Kasumi-1 (cell line): Measurements from ENCODE around the gene SEC23IP.
"Not testable (repeated sequence)": the region's sequence is repeated elsewhere in the genome, so short reads cannot be mapped to it uniquely, and the experiment has no call there.

Source experiments
- DNase-seq, 2 experiments: peaks; one replicate each; lab custom pipeline; 2025; lab: John Stamatoyannopoulos, UW

The SEC23IP gene

DNA sequence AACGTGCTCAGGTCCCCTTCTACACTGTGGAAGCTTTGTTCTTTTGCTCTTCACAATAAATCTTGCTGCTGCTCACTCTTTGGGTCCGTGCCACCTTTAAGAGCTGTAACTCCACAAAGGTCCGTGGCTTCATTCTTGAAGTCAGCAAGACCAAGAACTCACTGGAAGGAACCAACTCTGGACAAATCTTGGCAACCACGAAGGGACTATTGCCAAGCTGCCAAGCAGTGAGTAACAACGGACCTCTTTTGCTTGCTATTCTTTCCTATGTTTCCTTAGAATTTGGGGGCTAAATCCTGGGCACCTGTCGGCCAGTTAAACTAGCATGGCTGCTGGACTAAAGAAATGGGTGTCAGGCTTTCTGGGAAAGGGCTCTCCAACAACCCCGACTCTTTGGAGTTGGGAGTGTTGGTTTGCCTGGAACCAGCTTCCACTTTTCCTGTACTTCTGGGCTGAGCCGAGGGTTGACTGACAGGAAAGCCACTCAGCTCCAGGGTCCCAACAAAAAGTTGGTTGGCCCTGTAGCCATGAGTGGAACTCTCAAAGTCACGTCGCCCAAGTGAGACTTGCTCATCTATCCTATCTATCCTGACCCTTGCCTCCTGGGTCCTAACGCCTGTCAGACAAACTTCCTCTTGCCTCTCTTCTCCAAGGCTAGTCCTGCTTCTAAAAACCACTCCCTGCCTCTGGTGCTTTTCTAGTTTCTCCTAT, 8.5 kb upstream of the SEC23IP start:
- DNase-seq: not testable (repeated sequence)

DNA sequence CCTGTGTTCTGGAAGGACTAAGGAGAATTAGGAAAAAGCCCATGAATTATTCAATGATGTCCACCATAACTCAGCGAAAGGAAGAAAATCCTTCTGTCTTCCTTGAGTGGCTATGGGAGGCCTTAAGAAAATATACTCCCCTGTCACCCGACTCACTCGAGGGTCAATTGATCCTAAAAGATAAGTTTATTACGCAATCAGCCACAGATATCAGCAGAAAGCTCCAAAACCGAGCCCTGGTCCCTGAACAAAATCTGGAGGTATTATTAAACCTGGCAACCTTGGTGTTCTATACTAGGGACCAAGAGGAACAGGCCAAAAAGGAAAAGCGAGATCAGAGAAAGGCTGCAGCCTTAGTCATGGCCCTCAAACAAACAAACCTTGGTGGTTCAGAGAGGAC, 6.5 kb upstream of the SEC23IP start:
- not testable (repeated sequence) for DNase-seq

DNA sequence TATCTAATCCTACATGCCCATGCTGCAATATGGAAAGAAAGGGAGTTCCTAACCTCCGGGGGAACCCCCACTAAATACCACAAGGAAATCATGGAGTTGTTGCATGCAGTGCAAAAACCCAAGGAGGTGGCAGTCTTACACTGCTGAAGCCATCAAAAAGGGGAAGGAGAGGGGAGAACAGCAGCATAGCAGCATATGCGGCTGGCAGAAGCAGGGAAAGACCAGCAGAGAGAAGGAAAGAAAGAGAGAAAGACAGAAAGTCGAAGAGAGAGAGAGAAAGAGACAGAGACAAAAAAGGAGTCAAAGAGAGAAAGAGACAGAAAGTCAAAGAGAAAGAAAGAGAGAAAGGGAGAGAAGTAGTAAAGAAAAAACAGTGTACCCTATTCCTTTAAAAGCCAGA, 3.8 kb upstream of the SEC23IP start:
- peak; percentile 46 to 60 for DNase-seq

DNA sequence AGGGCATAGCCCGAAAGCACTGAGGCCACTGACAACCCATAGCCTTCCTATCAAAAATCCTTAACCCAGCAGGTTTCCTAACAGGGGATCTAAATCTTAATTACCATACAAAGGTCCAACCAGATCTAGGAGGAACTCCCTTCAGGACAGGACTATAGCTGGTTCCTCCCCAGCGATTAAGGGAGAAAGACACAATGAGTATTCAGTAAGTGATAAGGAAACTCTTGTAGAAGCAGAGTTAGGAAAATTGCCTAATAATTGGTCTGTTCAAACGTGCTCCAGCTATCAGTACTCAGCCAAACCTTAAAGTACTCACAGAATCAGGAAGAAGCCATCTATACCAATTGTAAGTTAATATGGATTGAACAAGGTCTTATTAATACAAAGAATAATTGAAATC, 3.3 kb upstream of the SEC23IP start:
- peak; percentile 31 to 38 for DNase-seq

DNA sequence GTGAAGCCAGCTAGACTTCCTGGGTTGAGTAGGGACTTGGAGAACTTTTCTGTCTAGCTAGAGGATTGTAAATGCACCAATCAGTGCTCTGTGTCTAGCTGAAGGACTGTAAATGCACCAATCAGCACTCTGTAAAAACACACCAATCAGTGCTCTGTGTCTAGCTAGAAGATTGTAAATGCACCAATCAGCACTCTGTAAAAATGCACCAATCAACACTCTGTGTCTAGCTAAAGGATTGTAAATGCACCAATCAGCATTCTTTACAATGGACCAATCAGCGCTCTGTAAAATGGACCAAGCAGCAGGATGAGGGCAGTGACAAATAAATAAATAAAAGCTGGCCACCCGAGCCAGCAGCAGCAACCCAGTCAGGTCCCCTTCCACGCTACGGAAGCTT, 2.2 kb upstream of the SEC23IP start:
- DNase-seq: not testable (repeated sequence)

DNA sequence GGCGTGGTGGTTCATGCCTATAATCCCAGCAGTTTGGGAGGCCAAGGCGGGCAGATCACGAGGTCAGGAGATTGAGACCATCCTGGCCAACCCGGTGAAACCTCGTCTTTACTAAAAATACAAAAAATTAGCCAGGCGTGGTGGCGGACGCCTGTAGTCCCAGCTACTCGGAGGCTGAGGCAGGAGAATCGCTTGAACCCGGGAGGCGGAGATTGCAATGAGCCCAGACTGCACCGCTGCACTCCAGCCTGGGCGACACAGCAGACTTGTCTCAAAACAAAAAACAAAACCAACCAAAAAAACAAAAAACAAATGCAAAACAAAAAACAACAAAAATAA, 712 bp upstream of the SEC23IP start:
- DNase-seq: not testable (repeated sequence)

DNA sequence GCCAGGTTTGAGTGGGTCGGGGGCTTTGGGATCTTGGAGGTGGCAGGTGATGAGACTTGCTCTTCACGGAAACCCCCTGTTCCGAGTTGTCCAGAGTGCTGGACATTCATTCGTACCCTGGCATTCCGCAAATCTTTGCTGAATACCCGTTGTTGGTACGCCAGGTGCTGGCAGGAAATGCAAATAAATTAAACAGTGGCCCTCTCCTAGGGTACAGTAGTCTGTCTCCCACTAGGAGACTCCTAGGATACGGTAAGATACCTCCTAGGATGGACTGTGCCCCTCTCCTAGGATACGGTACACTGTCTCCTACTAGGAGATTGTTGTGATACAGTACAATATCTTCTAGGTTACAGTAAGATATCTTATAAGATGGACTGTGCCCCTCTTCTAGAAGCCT, 544 bp downstream of the SEC23IP start:
- no peak for DNase-seq

DNA sequence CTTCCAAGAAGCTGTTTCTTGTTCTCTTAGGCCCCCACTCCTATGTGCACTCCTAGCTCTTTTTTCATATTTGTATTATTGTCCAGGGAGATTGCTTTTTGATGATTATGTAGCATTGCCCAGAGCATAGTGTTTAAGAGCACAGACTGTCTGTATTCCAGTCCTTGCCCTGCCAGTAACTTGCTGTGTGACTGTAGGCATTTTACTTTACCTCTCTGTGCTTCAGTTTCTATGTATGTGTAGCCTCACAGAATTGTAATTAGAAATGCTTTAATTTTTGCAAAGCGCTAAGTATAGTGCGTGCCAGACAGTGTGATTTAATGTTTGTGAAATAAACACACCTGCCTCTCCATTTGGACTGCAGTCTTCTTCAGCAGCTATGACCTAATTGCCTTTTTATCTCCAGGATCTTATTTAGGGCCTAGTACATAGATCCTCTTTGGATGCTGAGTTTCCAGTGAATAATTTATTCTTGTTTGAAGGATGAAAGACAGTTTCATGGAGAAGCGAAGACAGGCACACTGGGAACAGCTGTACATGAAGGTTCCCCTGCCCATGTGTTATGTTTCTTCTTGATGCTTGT, 1.4 kb downstream of the SEC23IP start:
- DNase-seq: no peak

DNA sequence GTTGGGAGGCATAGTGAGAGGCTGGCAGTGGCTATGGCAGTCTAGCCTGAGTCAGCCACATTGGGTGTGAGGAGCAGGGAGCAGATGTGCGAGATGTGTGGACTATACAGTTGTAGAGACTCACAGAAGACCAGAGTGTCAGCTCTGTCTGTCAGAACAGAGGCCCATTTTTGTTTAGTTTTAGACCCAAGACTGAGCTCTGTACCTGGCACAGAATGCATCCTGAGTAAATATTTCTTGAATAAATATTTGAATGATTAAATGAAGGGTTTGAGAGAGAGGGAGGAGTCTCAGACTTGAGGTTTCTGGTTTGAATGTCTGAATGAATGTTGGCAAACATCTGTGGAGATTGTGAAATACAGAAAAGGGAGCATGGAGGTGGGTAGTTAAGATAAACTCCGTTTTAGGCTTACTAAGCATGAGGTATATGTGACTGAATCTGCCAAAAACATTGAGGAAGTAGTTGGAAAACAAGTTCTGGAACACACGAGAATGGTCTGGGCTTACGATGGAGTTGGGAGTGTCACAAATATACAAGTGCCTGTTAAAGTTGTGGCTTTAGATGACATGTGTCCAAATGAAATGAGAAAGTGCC, 3.6 kb downstream of the SEC23IP start:
- peak; percentile 42 to 58 for DNase-seq

DNA sequence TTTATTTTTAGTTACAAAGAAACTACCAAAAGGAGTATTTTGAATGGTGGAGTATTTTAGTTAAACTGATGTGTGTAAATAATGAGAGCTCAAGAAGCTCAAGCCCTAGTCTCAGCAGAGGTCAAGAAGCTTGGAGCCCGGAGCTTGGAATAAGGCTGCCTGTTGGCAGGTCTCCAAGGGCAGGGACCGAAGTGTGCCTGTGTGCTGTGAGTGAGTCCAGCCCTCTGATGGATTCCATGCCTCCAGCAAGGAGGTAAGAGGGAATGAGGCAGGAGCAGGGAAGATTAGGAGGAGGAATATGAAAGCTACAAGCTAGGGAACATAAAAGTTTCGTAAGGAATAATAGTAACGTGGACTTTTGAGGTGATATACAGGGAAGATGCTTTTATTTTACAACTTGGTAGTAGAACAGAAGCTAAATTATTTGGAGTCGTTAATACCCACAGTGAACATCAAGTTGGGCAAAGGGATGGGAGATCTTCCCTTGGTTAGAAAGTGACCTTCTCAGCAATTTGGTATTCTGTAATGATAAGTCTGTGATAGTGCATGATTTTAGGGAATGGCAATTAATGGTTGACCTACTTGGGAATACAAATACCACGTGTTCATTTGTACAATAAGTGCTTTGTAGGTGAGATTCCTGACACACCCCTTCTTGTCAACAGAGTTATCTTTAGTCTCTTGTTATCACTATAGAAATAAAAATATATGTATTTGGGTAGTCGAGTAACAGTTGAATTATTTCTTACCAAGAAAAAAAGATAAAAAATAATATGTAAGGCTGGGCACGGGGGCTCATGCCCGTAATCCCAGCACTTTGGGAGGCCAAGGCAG, 4.6 kb downstream of the SEC23IP start:
- no peak for DNase-seq

DNA sequence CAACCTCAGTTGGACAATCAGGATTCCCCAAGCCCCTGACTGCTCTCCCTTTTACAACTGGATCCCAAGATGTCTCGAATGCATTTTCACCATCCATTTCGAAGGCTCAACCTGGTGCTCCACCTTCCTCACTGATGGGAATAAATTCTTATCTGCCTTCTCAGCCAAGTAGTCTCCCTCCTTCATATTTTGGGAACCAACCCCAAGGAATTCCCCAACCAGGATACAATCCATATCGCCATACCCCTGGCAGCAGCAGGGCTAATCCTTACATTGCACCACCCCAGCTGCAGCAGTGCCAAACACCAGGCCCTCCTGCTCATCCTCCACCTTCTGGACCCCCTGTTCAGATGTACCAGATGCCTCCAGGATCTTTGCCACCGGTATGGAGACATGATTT, 6.0 kb downstream of the SEC23IP start:
- no peak for DNase-seq

DNA sequence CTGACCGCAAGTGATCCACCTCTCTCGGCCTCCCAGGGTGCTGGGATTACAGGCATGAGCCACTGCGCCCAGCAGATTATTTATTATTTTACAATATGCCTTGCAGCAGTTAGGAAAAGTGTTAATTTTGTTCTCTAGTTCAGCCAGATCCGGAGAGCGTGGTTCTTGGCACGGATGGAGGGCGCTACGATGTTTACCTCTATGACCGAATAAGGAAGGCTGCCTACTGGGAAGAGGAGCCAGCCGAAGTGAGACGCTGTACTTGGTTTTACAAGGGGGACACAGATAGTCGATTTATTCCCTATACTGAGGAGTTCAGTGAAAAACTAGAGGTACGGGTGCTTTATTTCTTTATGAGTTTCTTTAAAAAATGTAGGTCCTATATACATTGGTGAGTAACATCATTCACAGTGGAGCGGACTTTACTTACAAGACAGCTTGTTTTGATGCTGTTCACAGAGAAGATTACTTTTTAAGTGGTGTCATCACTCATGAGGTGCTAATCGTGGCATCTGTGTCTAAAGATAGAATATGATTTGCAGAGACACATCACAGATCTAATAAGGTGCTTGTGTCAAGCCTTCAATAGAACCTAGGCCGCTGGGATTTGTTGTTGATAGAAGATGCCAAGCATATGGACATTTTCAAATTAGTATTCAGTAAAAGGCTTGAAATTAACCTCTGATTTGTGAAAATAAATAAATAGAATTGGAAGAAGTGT, 11.6 kb downstream of the SEC23IP start:
- no peak for DNase-seq

DNA sequence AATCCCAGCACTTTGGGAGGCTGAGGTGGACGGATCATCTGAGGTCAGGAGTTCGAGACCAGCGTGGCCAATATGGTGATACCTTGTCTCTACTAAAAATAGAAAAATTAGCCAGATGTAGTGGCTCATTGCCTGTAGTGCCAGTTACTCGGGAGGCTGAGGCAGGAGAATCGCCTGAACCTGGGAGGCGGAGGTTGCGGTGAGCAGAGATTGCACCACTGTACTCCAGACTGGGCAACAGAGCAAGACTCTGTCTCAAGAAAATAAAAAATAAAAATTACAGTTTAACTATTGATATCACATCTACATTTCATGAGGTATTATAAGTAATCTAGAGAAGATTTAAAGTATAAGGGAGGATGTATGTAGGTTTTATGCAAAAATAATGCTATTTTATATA, 15.2 kb downstream of the SEC23IP start:
- not testable (repeated sequence) for DNase-seq

DNA sequence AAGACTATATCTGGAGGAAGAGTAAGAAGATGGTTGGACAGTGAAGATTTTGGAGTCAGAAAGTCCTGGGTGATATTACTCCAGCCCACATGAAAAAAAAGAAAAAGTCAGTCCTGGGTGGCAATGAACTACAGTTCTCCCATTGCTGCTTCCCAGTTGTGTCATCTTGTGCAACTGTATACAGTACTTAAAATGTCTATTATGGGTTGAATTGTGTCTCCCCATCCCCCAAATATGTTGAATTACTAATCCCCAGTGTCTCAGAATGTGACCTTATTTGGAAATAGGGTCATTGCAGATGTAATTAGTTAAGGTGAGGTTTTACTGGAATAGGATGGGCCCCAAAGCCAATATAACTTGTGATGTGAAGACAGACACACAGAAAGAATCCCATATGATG, 15.6 kb downstream of the SEC23IP start:
- DNase-seq: no peak

DNA sequence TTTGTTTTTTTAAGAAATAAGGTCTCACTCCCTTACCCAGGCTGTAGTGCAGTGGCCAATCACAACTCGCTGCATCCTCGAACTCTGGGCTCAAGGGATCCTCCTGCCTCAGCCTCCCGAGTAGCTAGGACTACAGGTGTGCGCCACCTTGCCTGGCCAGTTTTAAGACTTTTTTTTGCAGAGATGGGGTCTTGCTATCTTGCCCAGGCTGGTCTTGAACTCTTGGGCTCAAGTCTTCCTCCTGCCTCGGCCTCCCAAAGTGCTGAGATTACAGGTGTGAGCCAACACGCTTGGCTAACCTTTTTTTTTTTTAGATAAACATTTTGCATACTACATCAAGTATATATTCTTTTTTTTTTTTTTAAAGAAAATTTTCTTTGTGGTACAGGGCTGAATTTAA, 18.2 kb downstream of the SEC23IP start:
- no peak for DNase-seq

DNA sequence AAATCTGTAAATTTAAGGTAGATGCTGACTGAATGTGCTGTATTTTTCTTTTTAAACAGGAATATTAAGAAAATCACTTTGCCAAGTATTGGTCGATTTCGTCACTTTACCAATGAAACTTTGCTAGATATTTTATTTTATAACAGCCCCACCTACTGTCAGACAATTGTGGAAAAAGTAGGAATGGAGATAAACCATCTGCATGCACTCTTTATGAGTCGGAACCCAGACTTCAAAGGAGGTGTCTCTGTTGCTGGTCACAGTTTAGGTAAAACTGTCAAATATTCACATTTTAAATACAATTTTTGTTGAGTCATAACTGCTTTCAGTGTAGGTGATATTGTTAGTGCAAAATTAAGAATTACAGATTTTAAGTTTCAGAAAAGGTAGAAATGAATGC, 25.2 kb downstream of the SEC23IP start:
- peak; percentile 23 to 30 for DNase-seq

DNA sequence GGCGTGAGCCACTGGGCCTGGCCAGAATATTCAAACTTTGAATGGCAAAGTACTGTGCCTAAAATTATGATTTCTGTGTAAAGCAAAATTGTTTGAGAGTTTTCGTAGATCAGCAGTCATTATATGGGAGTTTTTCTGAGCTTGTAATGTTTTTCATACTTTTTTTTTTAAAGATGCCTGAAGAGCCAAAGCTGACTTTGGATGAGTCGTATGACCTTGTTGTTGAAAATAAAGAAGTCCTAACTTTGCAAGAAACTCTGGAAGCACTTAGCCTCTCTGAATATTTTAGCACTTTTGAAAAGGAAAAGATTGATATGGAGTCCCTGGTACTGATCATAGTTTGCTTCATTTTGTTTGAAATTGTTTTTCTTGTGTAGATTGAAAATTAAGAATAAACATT, 26.7 kb downstream of the SEC23IP start:
- no peak for DNase-seq

DNA sequence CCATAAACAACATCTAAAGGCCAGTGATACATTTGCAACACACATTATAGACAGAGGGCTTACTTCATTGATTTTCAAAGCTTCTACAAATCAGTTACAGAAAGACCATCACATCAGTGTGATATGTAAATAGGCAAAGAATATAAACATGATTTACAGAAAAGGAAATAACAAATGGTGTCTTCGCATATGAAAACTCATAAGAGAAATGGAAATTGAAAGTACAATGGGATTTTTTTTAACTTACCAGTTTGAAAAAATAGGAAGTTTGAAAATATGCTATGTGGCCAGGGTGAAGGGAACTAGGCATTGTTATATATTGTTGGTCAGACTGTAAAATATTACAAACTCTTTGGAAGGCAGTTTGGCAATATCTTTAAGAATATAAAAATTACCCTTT, 27.3 kb downstream of the SEC23IP start:
- DNase-seq: peak; percentile 43 to 51

DNA sequence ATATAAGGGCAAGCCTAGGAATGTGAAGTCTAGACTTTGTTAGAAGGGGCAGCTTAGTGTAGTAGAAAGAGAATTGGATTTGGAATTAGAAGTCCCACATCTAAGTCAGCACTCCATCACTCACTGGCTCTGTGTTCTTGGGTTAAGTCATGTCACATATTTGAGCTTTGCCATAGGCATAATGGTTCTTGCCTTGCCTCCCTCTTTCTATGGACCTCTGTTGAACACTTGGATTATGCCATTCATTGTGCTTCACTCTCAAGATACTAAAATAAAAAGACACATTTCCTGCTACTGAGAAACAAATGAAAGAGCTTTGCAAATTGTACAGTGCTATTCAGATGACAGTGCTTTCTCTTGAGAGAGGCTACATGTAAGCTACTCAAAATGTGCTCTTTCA, 35.9 kb downstream of the SEC23IP start:
- DNase-seq: no peak

DNA sequence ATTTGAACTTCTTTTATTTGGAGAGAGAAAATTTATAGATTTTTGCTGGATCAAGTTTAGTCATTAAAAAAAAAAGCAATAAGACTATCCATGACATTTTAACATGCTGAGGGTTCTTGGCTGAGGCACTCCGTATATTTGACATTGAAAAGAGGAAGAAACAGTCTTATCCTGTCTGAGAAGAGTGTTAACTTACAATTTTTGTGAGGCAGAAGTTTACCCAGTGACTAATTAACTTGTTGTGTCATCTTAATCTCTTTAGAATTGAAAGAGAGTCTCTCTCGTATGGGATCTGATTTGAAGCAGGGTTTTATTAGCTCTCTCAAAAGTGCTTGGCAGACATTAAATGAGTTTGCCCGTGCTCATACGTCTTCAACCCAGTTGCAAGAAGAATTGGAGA, 39.3 kb downstream of the SEC23IP start:
- peak; percentile 20 to 39 for DNase-seq

DNA sequence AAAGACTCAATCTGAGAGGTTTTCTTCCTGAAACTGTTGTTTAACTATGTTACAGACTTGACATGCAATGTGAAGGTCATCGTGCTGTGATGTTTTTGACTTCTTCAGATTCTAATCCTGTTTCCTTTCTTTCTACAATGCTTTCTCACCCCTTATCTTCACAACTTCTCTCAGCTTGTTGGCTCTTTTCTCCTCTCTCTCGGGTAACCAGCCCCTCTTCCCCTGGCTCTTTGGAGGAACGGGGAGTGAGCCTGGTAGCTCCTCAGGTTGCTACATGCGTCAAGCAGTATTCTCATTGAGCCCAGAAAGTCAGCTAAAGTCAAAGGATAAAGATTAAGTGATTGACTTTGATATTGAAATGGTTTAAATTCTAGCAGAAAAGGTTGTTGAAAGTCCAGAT, 40.1 kb downstream of the SEC23IP start:
- DNase-seq: no peak

DNA sequence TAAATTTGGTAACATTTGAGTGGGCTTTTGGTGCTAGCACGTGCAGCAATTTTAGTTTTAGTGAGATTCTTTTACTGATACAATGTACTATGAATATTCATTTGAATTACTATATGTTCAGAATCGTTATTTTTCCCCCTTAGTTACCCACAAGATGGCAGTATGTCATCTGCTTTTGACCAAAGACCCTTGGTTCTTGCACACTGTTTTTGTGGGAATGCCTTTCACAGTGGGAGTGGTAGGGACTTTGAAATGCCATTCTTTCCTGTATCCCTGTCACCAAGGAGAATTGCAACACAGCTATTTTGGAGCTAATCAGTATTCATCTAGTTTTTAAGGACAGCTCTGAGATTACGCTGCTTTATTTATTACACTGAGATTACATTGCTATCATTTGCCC, 40.6 kb downstream of the SEC23IP start:
- DNase-seq: peak; percentile 44 to 56
